Glomerular visceral epithelial cell (primary cell): Measurements from ENCODE around the gene METRNL.

Source experiments
- DNase-seq: peaks from one replicate; pipeline ENCODE4 v3.0.0-alpha.2; 2016; ENCODE audit errors: extremely low spot score

Gene METRNL

DNA sequence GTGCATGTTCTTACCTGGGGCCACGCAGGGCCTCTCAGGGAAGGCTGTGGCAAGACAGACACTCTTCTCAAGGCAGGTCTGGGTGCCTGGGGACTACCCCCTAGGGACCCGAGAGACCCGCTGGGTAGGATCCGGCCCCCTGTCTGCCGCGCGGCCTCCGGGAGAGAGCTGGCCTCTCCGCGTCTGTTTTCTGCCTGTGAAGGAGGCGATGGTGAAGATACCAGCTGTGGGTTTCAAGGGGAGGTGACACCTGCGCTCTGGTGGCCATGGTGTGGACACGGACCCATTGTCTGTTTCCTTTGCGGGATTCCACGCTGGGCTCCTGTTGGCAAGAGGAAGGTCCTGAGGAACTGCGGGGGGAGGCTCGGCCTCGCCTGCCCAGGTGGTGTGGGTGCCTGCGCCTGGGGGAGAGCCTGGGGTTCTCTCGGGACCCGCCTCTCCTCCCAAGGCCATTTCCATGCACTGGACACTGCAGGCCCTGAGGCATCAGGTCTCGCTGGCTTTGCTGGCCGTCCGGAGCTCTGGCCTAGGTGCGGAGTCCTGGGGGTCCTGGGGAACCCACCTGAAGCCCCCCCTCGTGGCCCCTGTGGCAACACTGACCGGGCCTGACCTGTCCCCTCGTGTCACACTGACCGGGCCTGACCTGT, 12.2 kb upstream of the METRNL start:
- no peak for DNase-seq

DNA sequence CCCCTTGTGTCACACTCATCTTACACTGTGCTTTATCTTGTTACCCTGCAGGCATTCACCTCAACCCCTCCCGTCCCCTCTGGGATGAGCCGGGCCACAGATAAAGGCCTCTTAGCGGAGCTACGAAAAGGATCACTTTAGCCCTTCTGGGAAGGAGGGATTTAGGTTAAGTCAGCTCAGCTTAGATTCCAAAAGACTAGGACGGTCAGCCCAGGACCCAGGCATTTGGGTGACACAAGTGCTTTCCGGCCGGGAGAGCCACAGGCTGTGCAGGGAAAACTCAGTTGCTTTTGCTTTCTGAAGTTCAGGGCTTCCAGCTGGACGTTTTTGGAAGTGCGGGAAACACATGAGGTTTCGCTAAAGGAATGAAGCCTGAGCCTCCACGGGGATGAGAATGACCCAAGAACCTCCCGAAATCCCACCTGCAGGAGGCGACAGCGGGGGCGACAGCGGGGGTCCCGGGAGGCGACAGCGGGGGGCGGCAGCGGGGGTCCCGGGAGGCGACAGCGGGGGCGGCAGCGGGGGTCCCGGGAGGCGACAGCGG, 11.6 kb upstream of the METRNL start:
- no peak for DNase-seq

DNA sequence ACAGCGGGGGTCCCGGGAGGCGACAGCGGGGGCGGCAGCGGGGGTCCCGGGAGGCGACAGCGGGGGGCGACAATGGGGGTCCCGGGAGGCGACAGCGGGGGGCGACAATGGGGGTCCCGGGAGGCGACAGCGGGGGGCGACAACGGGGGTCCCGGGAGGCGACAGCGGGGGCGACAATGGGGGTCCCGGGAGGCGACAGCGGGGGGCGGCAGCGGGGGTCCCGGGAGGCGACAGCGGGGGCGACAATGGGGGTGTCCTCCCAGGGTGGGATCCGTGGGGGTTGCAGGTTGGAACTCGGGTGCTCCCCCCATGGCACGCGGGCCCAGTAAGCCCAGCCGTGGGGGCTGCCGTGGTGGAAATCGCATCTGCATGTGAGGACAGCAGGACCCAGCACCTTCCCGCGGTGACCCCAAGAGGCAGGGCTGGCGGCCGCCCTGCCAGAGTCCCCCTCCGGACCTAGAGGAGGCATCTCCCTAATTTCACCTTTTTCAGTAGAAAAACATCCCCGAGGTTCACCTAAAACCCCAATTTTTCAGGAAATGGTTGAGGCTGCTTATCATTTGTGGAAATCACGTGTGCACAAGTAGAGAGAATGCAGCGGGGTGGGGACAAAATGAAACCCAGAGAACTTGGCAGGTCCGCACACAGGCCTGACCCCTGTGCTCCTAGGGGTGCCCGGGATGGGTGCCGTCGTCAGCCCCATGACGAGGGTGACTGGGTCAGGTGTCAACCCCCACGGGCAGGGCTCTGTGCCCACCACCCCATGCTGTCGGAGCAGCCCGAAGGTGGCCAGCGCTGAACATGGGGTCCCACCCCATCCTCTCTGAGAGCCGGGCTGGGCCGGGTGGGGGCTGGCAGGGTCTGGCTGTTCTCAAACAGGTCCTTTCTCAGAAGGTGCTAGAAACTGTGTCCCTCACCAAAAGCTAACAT, 10.5 kb upstream of the METRNL start:
- no peak for DNase-seq

DNA sequence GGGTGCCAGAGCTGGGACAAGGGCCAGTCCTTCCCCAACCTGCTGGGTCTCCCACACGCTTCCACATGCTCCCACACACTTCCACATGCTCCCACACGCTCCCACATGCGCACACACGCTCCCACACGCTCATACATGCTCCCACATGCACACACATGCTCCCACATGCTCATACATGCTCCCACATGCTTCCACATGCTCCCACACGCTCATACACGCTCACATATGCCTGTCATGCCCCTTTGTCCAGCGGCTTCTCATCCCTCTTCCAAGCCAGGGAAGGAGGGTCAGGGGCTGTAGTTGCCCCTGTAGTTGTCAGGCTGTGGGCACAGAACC, 9.9 kb upstream of the METRNL start:
- no peak for DNase-seq

DNA sequence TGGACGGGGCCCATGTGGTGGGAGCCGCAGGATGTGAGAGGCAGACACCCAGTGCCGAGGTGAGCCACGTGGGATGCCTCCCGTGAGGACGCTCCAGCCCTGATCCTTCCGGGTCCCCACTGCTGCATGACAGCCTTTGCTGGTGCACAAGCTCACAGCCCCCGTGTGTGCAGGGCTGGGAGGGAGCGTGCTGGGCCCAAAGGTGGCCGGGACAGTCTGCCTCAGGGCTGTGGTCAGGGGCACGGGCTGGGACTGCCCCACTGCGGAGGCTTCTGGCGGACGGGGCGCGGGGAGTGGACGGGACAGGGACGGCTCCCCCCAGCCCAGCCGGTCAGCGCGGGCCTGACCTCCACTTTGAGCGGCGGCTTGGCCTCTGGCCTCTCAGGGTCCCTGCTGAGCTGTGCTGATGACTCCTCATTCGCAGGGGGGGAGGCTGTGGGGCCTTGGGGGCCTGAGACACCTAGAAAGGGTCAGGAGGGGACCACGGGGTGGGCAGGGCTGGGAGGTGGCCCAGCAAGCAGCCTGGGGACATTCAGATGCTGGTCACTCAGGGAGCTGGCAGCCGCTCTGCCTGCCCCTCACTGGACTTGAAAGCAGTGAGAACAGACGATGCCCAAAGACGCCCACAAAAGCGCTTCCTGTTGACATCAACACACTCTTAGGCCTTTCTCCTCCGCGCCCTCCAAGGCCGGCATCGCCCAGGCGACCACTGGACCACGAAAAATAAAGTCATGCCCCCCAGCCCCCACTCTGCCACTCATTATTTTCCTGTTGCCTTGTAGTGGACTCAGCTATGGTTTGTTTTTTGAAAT, 9.3 kb upstream of the METRNL start:
- DNase-seq = no peak

DNA sequence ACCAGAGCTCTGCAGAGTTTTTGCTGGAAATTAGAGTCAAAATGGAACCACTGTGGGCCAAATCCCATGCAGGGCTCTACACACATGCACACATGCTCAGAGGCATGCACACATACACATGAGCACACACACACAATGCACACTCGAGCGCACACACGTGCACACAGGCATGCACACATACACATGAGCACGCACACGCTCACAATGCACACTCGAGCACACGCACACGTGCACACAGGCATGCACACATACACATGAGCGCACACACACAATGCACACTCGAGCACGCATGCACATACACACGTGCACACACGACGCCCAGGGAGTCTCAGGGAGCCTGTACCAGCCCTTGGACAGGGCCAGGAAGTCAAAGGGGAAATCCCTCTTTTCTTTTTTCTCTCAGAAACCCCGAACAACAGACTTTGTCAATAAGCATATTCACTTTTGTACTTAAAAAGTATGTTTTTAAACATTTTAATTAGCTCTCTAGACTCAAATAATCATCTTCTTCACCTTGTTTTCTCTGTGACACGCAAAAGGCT, 8.5 kb upstream of the METRNL start:
- DNase-seq = no peak

DNA sequence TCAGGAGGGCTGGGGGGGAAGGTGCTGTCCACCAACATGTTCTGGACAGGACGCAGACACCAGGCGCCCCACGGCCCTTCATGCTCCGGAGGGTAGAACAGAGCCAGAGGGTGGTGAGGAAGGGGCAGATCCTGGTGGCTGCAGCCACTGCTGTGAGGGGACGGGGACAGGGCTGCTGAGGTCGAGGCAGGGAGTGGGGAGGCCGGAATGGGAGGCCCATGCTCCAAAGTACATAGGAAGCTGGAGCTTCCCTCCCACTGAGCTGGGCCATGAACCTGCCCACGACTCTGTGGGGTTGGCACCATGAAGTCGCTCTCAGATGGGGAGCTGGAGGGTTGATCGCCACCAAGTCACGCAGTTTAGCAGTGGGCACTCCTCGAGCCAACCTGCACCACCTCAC, 8.0 kb upstream of the METRNL start:
- no peak for DNase-seq

DNA sequence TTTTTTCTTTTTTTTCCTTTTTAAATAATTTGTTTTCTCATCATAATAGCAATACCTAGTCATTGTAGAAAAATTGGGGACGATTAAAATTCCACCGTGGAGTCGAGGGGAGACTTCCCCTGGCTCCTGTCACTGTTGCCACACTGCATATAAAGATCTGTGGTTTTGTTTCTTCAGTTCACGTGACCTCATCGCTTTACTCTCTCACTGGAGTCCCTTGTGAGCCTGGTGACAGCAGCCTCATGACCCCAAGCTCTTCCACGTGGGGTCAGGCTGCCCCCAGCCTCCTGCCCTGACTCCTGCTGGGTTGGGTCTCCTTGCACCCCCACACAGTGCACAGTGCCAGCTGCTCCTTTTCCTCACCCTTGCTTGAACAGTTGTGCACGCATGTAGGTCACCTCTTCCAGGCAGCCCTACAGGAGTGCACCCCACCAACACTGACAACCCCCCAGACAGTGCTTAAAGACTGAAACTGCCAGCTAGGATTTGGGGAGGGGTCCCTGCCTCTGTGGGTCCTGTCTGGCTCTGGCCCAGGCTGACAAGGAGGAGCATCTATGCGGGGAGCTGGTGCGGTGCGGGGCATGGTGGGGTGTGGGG, 7.3 kb upstream of the METRNL start:
- no peak for DNase-seq

DNA sequence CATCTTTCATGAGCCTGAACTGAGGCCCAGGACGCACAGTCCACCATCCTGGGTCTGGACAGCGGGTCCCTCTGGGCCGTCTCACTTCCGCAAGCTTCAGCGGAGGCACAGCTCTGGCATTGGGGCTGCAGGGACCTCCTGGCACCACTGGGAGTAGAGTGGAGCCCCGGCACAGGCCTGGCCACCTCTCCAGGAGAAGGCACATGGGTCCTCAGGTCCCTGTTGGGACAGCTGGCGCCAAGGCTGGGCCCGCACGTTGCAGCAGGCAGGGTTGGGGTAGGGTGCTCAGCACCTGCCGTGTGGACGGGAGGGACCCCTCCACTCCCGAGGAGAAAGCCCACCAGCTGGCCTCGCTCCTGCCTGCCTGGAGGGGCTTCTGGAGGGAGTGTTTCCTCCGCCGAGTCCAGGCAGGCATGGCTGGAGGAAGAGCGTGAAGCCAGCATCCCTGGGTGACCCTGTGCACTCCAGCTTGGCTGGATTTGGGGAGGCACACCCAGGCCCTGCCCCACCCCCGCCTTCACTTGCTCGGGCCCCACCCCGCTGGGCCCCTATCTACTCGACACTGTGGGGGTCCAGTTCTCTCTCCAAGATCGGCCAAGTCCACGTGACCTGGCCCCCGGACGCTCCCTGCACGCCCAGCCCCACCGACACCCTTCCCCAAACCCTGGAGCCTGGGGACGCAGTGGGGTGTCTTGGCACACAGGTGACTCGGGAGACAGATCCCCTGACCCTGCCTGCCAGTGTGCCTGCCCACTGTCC, 6.6 kb upstream of the METRNL start:
- DNase-seq = no peak

DNA sequence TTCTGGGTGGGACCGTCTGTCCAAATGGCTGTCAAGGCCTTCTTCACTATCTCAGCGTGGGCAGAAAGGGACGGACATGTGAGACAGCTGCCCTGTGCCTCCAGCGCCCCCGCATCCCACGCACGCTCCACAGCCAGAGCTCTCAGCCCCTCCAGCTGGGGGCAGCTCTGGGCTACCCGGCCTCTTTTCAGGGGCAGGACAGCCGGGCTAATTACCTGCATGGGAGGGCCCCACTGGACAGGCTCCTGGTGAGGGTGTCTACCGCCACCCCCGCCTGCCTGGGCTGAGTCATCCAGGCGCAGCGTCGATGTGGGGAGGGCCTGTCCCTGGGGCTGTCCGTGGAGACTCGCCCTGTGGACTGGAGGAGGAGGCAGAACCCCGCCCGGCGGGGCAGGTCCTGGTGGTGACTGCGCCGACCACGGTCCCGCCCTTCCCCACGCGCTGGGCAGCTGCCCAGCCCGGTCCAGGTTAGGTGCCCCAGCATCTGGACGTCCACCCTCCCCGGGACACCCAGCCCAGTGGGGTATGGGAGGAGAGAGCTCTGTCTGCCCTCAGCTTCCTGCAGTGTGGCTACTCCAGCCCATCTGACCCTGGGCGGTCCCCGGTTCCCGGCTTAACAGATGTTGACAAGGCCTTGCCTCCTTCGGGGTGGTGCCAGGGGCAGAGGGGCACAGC, 5.9 kb upstream of the METRNL start:
- peak; percentile 64 for DNase-seq

DNA sequence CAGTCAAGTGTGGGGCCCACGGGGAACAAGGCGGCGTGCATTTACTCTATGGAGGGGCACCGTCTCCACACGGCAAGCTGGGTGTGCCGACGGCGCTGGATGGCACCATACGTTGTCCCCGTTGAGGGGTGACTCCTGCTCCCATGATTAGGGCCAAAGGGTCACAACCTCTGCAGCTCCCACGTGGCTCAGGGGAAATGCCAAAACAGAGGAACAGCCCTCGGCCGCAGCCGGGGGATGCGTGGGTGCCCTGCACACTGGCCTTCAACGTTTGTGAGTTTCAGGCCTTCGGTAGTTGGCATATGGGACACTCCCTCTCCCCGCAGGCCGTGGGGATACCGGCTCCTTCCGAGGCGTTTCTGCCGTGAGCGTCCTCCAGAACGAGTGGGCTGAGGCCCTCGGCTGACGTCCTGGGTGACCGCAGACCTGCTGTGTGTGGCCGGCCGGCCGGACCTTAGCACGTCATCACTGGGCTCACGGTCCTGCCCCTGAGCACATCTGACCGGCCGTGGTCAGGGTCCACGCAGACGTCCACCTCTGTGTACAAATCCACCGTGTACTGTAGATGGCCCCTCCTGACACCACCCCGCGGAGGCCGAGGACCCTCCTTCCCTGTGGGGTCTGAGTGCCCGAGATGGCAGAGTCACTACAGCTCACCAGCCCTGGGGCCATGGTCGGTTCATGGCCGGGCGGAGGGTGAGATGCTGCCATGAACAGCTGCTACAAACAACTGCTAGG, 4.8 kb upstream of the METRNL start:
- DNase-seq = no peak

DNA sequence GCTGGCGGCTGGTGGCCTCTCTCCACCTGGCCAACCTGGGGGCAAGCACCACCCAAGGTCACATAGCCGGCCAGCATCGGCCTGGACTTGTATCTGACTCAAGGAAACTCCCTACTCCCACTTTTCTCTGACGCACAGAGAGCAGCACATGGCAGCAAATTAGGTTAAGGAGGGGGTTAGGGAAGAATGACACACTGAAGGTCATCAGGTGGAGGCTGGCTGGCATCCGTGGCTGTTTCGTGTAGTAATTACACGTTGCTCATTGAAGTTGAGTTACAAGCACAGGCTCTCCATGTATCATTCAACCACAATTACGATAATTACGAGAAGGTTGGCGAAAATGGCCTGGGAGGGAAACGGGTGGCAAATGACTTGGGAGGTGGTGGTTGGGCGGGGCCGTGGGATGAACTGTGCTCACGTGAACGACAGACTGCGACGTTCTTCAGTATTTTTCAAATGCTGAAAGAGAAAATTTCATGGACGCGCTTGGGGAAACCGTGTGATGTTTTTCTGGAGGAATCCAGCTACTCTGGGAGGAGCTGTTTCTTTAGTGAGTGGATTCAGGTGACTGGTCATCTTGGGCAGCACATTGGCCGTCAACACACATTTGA, 4.0 kb upstream of the METRNL start:
- DNase-seq = no peak

DNA sequence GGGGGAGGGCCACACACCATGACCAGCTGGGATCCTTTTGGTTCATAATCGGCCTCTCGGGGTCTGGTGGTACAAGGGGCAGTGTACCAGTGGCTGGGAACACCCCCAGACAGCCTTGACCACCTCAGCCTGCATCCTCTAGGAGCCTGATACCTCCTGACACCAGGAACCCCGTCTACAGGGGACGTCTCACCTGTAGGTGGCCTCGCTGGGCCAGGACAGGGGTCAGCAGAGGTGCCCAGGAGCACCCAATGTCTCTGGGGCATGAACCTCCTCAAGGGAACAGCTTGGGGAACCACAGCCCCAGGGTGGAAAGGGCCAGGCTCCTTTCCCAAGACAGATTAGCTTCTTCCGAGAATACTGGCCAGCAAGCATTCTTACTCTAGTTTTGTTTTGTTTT, 2.5 kb upstream of the METRNL start:
- no peak for DNase-seq

DNA sequence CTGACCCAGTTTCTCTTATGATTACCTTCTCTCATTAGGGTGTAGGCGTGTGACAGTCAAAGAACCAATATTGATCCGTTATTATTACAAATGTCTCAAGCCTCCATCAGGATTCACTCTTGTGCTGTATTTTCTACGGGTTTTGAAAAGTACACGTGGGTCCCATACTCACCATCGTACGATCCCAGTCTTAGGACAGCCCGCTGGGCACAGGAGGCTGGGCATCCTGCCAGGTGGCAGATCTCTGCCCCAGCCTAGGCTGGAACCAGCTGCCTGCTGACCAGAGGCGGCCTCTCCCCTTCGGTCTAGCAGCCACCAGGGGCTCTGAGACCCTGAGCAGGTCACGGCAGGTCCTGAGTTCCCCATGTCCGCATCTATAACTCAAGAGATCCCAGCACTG, 2.0 kb upstream of the METRNL start:
- DNase-seq = no peak

DNA sequence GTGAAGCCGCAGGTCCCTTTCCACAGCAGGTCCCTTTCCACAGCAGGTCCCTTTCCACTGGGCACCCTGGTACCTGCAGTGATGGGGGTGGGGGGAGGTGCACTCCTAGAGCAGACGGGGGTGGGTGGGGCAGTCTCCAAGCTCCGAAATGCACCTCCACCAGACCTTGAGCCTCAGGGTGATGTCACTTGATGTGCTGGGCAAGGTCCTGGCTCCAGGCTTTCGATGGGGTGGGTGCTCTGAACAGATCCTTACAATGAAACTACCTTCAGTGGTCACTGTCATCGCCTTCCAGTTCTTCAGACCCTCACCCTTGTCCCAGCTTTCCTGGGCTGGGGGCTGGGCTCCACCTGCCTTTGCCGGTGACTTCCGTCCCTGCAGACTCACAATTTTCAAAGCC, 1.5 kb upstream of the METRNL start:
- no peak for DNase-seq

DNA sequence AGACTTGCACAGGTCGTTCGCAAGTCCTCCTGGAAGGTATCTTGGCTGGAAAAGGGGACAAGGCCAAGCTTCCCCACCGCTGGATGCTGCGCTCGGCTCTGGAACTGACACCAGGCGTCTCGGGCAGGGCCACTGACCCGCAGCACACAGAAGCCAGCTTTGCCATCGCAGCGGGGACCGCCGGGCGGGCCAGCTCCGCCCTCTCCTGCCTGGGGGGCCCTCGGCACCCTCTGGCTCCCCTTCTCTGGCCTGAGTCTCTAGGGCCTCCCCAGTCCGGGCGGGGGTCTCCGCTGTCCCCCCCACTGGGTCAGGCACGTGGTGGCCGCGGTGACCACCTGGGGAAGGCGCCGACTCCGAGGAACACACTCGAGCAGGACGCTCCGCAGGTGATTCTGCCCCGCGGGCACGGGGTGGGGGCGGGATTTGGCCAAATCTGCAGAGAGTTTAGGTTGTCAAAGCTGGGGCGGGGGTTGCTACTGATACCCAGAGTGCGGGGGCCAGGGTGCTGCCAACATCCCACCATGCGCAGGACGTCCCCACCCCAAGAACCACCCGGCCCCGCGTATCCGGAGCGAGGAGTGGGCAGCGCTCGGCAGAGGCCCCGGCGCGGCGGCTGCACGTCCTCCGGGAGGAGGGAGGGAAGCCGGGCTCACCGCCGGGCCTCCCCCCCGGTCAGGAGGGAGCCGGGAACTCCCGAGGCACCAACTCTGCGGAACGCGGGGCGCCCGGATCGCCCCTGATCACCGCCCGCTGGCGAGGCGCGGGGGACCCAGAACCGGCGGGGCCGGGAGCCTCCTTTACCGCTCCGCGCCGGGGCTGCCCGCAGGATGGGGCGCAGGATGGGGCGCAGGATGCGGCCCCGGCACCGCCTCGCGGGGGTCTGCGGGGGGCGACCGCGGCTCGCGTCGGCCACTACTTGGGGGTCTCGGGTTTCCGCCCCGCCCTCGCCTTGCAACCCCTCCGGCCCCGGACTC, 744 bp upstream of the METRNL start:
- DNase-seq = no peak

DNA sequence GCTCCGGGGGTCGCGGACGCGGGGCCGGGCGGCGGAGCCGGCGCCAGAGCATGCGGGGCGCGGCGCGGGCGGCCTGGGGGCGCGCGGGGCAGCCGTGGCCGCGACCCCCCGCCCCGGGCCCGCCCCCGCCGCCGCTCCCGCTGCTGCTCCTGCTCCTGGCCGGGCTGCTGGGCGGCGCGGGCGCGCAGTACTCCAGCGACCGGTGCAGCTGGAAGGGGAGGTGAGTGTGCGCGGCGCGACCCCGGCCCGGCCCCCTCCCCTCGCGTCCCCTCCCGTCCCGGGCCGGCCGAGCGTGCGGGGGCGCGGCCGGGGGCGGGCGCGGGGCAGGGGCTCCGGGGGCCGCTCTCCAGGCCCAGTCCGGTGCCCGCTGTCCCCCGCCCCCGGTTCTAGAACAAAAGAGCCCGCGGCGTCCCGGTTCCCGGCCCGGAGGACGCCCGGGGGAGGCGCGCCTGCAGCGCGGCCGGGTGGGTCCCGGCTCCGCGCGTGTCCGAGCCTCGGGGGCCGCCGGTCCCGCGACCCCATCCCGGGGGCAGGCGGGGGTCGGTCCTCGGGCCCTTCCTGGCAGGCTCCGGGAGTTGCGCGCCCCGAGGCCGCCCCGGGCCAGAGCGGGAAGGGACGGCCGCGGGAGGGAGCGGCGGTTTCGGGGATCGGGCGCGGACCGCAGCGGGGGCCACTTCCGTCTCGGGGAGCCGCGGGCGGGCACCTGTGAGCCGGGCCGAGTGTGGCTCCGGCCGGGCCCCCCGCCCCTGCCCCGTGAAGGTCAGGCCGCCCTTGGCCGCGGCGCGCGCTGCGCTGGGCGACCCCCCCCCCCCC, 563 bp downstream of the METRNL start:
- no peak for DNase-seq
